NCI-H1417 (cell line): ENCODE results near the gene PEX19.

Experiments used
- DNase-seq, 3 experiments: peaks; one replicate each; lab custom pipeline; 2025; lab: John Stamatoyannopoulos, UW

Gene PEX19

GRCh38 chr1:160277987-160278386, 6.9 kb downstream of the PEX19 start:
- no peak for DNase-seq

- DNase-seq, result no peak
Observed at GRCh38 chr1:160277330-160277729, 7.6 kb downstream of the PEX19 start.

GRCh38 chr1:160271025-160271424, 13.9 kb downstream of the PEX19 start:
- no peak for DNase-seq

GRCh38 chr1:160267284-160267991, 17.5 kb downstream of the PEX19 start:
- no peak for DNase-seq

- DNase-seq, result no peak
Observed at GRCh38 chr1:160264795-160265307, 20.1 kb downstream of the PEX19 start.

- DNase-seq, result peak; percentile 97 to 100 (median 98)
Observed at GRCh38 chr1:160261893-160262794, 22.8 kb downstream of the PEX19 start, which contains the start of gene DCAF8. Gene DCAF8, minus strand, starts transcription at chr1:160262549. Its CDS starts 18,541 bp downstream, at chr1:160244008.

- peak; percentile 64 to 82 (median 72) for DNase-seq
Observed at GRCh38 chr1:160261556-160261892, 23.4 kb downstream of the PEX19 start.

- peak in 2 of 3 experiments; percentile 38 to 71 for DNase-seq
Observed at GRCh38 chr1:160260406-160261382, 24.2 kb downstream of the PEX19 start.

GRCh38 chr1:160258177-160258798, 26.6 kb downstream of the PEX19 start:
- no peak for DNase-seq

- DNase-seq, result no peak
Observed at GRCh38 chr1:160257411-160258015, 27.4 kb downstream of the PEX19 start.

GRCh38 chr1:160256396-160257046, 28.4 kb downstream of the PEX19 start:
- DNase-seq, result no peak

GRCh38 chr1:160255781-160256300, 29.1 kb downstream of the PEX19 start:
- DNase-seq, result no peak

GRCh38 chr1:160251687-160252526, 33.0 kb downstream of the PEX19 start:
- DNase-seq, result peak; percentile 51 to 85 (median 77)

- DNase-seq, result no peak
Observed at GRCh38 chr1:160251011-160251410, 33.9 kb downstream of the PEX19 start.

- DNase-seq, result no peak
Observed at GRCh38 chr1:160247053-160247452, 37.9 kb downstream of the PEX19 start.

GRCh38 chr1:160245434-160245833, 39.5 kb downstream of the PEX19 start:
- DNase-seq, result no peak

GRCh38 chr1:160244209-160244608, 40.7 kb downstream of the PEX19 start:
- peak in 1 of 3 experiments; percentile 11 for DNase-seq

GRCh38 chr1:160243767-160244166, 41.2 kb downstream of the PEX19 start:
- no peak for DNase-seq
